ENCODE results near the gene USP13.

USP13 gene

GRCh38 chr3:179701176-179701827 lies 48.5 kb downstream of the USP13 start:
- no peak for DNase-seq

GRCh38 chr3:179702271-179702947 lies 49.6 kb downstream of the USP13 start:
- DNase-seq = no peak

GRCh38 chr3:179703816-179704215 lies 51.0 kb downstream of the USP13 start:
- no peak for DNase-seq

GRCh38 chr3:179706233-179706632 lies 53.4 kb downstream of the USP13 start:
- DNase-seq = no peak

- DNase-seq = no peak
These were observed 57.2 kb downstream of the USP13 start for GRCh38 chr3:179710079-179710478.

- no peak for DNase-seq
These were observed 60.8 kb downstream of the USP13 start for GRCh38 chr3:179713643-179714090.

- no peak for DNase-seq
These were observed 62.7 kb downstream of the USP13 start for GRCh38 chr3:179715582-179715981.

- no peak for DNase-seq
These were observed 63.4 kb downstream of the USP13 start for GRCh38 chr3:179716226-179716625.

GRCh38 chr3:179716811-179717210 lies 64.0 kb downstream of the USP13 start:
- DNase-seq = no peak

GRCh38 chr3:179717219-179717618 lies 64.4 kb downstream of the USP13 start:
- no peak for DNase-seq

- no peak for DNase-seq
These were observed 66.4 kb downstream of the USP13 start for GRCh38 chr3:179719048-179719734.

GRCh38 chr3:179720196-179720595 lies 67.4 kb downstream of the USP13 start:
- no peak for DNase-seq

GRCh38 chr3:179723617-179724016 lies 70.8 kb downstream of the USP13 start:
- no peak for DNase-seq

- DNase-seq = peak; percentile 68
These were observed 73.3 kb downstream of the USP13 start for GRCh38 chr3:179726075-179726699.

- DNase-seq = no peak
These were observed 76.2 kb downstream of the USP13 start for GRCh38 chr3:179729086-179729485.

- DNase-seq = no peak
These were observed 77.1 kb downstream of the USP13 start for GRCh38 chr3:179729981-179730380.

GRCh38 chr3:179730506-179730905 lies 77.7 kb downstream of the USP13 start:
- no peak for DNase-seq

GRCh38 chr3:179731544-179731943 lies 78.7 kb downstream of the USP13 start:
- no peak for DNase-seq

- no peak for DNase-seq
These were observed 80.0 kb downstream of the USP13 start for GRCh38 chr3:179732661-179733348.

GRCh38 chr3:179733797-179734196 lies 81.0 kb downstream of the USP13 start:
- no peak for DNase-seq

GRCh38 chr3:179734497-179735281 lies 81.8 kb downstream of the USP13 start:
- DNase-seq = no peak

GRCh38 chr3:179735321-179735720 lies 82.5 kb downstream of the USP13 start:
- no peak for DNase-seq

Measured in inflammatory macrophage treated with lipopolysaccharide for 4 hours (primary cell).